ENCODE results near the gene CACNG1. TPM values are rescaled to one million over a fixed set of nuclear protein-coding genes. Genes with fewer than 3 reads are reported as not detected.

The CACNG1 gene
- total RNA-seq, 1 donor from 2014 or later: not detected

GRCh38 chr17:67024736-67025135 is 19.6 kb upstream of the CACNG1 start:
- peaks cover 3% of the 10 kb centered on the region for H3K27me3 Mint-ChIP-seq (ENCODE audit: unreplicated experiment)
- H3K27ac Mint-ChIP-seq (ENCODE audit: unreplicated experiment): no peak overlapping the region
- no peak for TF ChIP-seq CTCF (IDR thresholded peaks at IDR 0.05; ENCODE audit: unreplicated experiment)
- H3K36me3 Mint-ChIP-seq (ENCODE audit: low read depth, unreplicated experiment): no peaks in the 10 kb centered on the region
- peaks cover 1% of the 10 kb centered on the region for H3K4me1 Mint-ChIP-seq (ENCODE audit: unreplicated experiment)
- DNase-seq (ENCODE audit: low spot score): no peak
- H3K4me3 Mint-ChIP-seq (ENCODE audit: unreplicated experiment): no peak overlapping the region
- no peaks in the 10 kb centered on the region for H3K9me3 Mint-ChIP-seq (ENCODE audit: unreplicated experiment)

GRCh38 chr17:67025216-67025792 is 19.1 kb upstream of the CACNG1 start:
- H3K4me1 Mint-ChIP-seq (ENCODE audit: unreplicated experiment): no peaks in the 10 kb centered on the region
- H3K27ac Mint-ChIP-seq (ENCODE audit: unreplicated experiment): no peak overlapping the region
- H3K36me3 Mint-ChIP-seq (ENCODE audit: low read depth, unreplicated experiment): no peaks in the 10 kb centered on the region
- peaks cover 3% of the 10 kb centered on the region for H3K27me3 Mint-ChIP-seq (ENCODE audit: unreplicated experiment)
- DNase-seq (ENCODE audit: low spot score): no peak
- no peak for TF ChIP-seq CTCF (IDR thresholded peaks at IDR 0.05; ENCODE audit: unreplicated experiment)
- H3K9me3 Mint-ChIP-seq (ENCODE audit: unreplicated experiment): no peaks in the 10 kb centered on the region
- no peak overlapping the region for H3K4me3 Mint-ChIP-seq (ENCODE audit: unreplicated experiment)

GRCh38 chr17:67026341-67026740 is 18.0 kb upstream of the CACNG1 start:
- Mint-ChIP-seq H3K4me1 (ENCODE audit: unreplicated experiment) (no peaks in the 10 kb centered on the region), H3K4me3 (ENCODE audit: unreplicated experiment) (no peak overlapping the region), H3K9me3 (ENCODE audit: unreplicated experiment) (no peaks in the 10 kb centered on the region), H3K27me3 (ENCODE audit: unreplicated experiment) (peaks cover 4% of the 10 kb centered on the region), H3K36me3 (ENCODE audit: low read depth, unreplicated experiment) (no peaks in the 10 kb centered on the region), H3K27ac (ENCODE audit: unreplicated experiment) (no peak overlapping the region)
- no peak for DNase-seq (ENCODE audit: low spot score)
- no peak for TF ChIP-seq CTCF (IDR thresholded peaks at IDR 0.05; ENCODE audit: unreplicated experiment)

- no peaks in the 10 kb centered on the region for H3K9me3 Mint-ChIP-seq (ENCODE audit: unreplicated experiment)
- H3K27ac Mint-ChIP-seq (ENCODE audit: unreplicated experiment): no peak overlapping the region
- TF ChIP-seq CTCF (IDR thresholded peaks at IDR 0.05; ENCODE audit: unreplicated experiment): no peak
- DNase-seq (ENCODE audit: low spot score): no peak
- H3K4me3 Mint-ChIP-seq (ENCODE audit: unreplicated experiment): no peak overlapping the region
- no peaks in the 10 kb centered on the region for H3K36me3 Mint-ChIP-seq (ENCODE audit: low read depth, unreplicated experiment)
- peaks cover 4% of the 10 kb centered on the region for H3K27me3 Mint-ChIP-seq (ENCODE audit: unreplicated experiment)
- H3K4me1 Mint-ChIP-seq (ENCODE audit: unreplicated experiment): peaks cover 2% of the 10 kb centered on the region
Observed at GRCh38 chr17:67027031-67027628, 17.2 kb upstream of the CACNG1 start.

- H3K4me3 Mint-ChIP-seq (ENCODE audit: unreplicated experiment): no peak overlapping the region
- no peak for TF ChIP-seq CTCF (IDR thresholded peaks at IDR 0.05; ENCODE audit: unreplicated experiment)
- peaks cover 2% of the 10 kb centered on the region for H3K4me1 Mint-ChIP-seq (ENCODE audit: unreplicated experiment)
- H3K27me3 Mint-ChIP-seq (ENCODE audit: unreplicated experiment): peaks cover 3% of the 10 kb centered on the region
- H3K9me3 Mint-ChIP-seq (ENCODE audit: unreplicated experiment): no peaks in the 10 kb centered on the region
- H3K36me3 Mint-ChIP-seq (ENCODE audit: low read depth, unreplicated experiment): no peaks in the 10 kb centered on the region
- DNase-seq (ENCODE audit: low spot score): no peak
- H3K27ac Mint-ChIP-seq (ENCODE audit: unreplicated experiment): no peak overlapping the region
Observed at GRCh38 chr17:67030641-67031040, 13.7 kb upstream of the CACNG1 start.

All from endothelial cell (in vitro differentiated cells).